Central memory CD8-positive, alpha-beta T cell (primary cell): ENCODE measurements around the gene MYB.

Experiments
- ATAC-seq: fragments of 150-1000 bp; cut with Tn5 transposase; replicated peaks from 2 replicates; pipeline ENCODE4 v1.10.0; 2022; ENCODE audit warnings: mild to moderate bottlenecking, moderate FRiP score, moderate number of reproducible peaks; ENCODE audit not compliant: poor library complexity, severe bottlenecking; ENCODE audit errors: extremely low read depth
- DNase-seq, 2 donors: peaks; one replicate each; pipeline ENCODE4 v3.0.0; 2021; ENCODE audit warnings: low spot score in 2 of 2
- H3K27ac Mint-ChIP-seq: one replicate; pipeline ENCODE4 v1.8.0; 2022; ENCODE audit warnings: low read depth, mild to moderate bottlenecking, moderate library complexity, mixed read lengths
- H3K27me3 Mint-ChIP-seq: one replicate; pipeline ENCODE4 v1.8.0; 2022; ENCODE audit warnings: mixed read lengths
- H3K36me3 Mint-ChIP-seq: one replicate; pipeline ENCODE4 v1.8.0; 2022; ENCODE audit warnings: mild to moderate bottlenecking, moderate library complexity, mixed read lengths; ENCODE audit not compliant: insufficient read depth
- H3K4me1 Mint-ChIP-seq: one replicate; pipeline ENCODE4 v1.8.0; 2022; ENCODE audit warnings: mixed read lengths
- H3K4me3 Mint-ChIP-seq: one replicate; pipeline ENCODE4 v1.8.0; 2022; ENCODE audit warnings: mild to moderate bottlenecking, moderate library complexity, mixed read lengths
- H3K9me3 Mint-ChIP-seq: one replicate; pipeline ENCODE4 v1.8.0; 2022; ENCODE audit warnings: mixed read lengths

Gene MYB

GRCh38 chr6:135256866-135257265, 75.8 kb downstream of the MYB start:
- Mint-ChIP-seq H3K36me3 (no peaks in the 10 kb centered on the region), H3K4me1 (no peaks in the 10 kb centered on the region), H3K27ac (no peak overlapping the region), H3K27me3 (peaks cover 19% of the 10 kb centered on the region), H3K9me3 (no peaks in the 10 kb centered on the region), H3K4me3 (no peak overlapping the region)
- DNase-seq = no peak
- no peak for ATAC-seq

- no peaks in the 10 kb centered on the region for H3K36me3 Mint-ChIP-seq
- H3K4me1 Mint-ChIP-seq = no peaks in the 10 kb centered on the region
- peaks cover 19% of the 10 kb centered on the region for H3K27me3 Mint-ChIP-seq
- ATAC-seq (no peak), DNase-seq (no peak)
- no peak overlapping the region for H3K27ac Mint-ChIP-seq
- no peaks in the 10 kb centered on the region for H3K9me3 Mint-ChIP-seq
- no peak overlapping the region for H3K4me3 Mint-ChIP-seq
Measured at GRCh38 chr6:135257631-135258405, 76.7 kb downstream of the MYB start.

GRCh38 chr6:135258970-135259369, 77.9 kb downstream of the MYB start:
- Mint-ChIP-seq H3K4me1 (no peaks in the 10 kb centered on the region), H3K9me3 (no peaks in the 10 kb centered on the region), H3K4me3 (no peak overlapping the region), H3K27me3 (peaks cover 19% of the 10 kb centered on the region), H3K27ac (no peak overlapping the region), H3K36me3 (no peaks in the 10 kb centered on the region)
- DNase-seq (no peak), ATAC-seq (no peak)

- no peaks in the 10 kb centered on the region for H3K9me3 Mint-ChIP-seq
- ATAC-seq = no peak
- no peaks in the 10 kb centered on the region for H3K4me1 Mint-ChIP-seq
- no peaks in the 10 kb centered on the region for H3K36me3 Mint-ChIP-seq
- no peak overlapping the region for H3K27ac Mint-ChIP-seq
- H3K27me3 Mint-ChIP-seq = peaks cover 16% of the 10 kb centered on the region
- DNase-seq = no peak
- no peak overlapping the region for H3K4me3 Mint-ChIP-seq
Measured at GRCh38 chr6:135260612-135261011, 79.5 kb downstream of the MYB start.

- H3K4me1 Mint-ChIP-seq = no peaks in the 10 kb centered on the region
- H3K4me3 Mint-ChIP-seq = no peak overlapping the region
- peaks cover 10% of the 10 kb centered on the region for H3K27me3 Mint-ChIP-seq
- DNase-seq (no peak), ATAC-seq (no peak)
- H3K9me3 Mint-ChIP-seq = no peaks in the 10 kb centered on the region
- H3K27ac Mint-ChIP-seq = no peak overlapping the region
- H3K36me3 Mint-ChIP-seq = no peaks in the 10 kb centered on the region
Measured at GRCh38 chr6:135261872-135262725, 81.0 kb downstream of the MYB start.

- Mint-ChIP-seq H3K27ac (no peak overlapping the region), H3K9me3 (no peaks in the 10 kb centered on the region), H3K4me3 (no peak overlapping the region), H3K4me1 (no peaks in the 10 kb centered on the region), H3K36me3 (no peaks in the 10 kb centered on the region), H3K27me3 (no peaks in the 10 kb centered on the region)
- DNase-seq (no peak), ATAC-seq (no peak)
Measured at GRCh38 chr6:135265278-135265677, 84.2 kb downstream of the MYB start.

- DNase-seq (no peak), ATAC-seq (no peak)
- Mint-ChIP-seq H3K36me3 (no peaks in the 10 kb centered on the region), H3K27me3 (no peaks in the 10 kb centered on the region), H3K9me3 (no peaks in the 10 kb centered on the region), H3K4me1 (no peaks in the 10 kb centered on the region), H3K27ac (no peak overlapping the region), H3K4me3 (no peak overlapping the region)
Measured at GRCh38 chr6:135266675-135267074, 85.6 kb downstream of the MYB start.

- DNase-seq (no peak), ATAC-seq (no peak)
- Mint-ChIP-seq H3K36me3 (no peaks in the 10 kb centered on the region), H3K4me1 (no peaks in the 10 kb centered on the region), H3K9me3 (no peaks in the 10 kb centered on the region), H3K27me3 (no peaks in the 10 kb centered on the region), H3K4me3 (no peak overlapping the region), H3K27ac (no peak overlapping the region)
Measured at GRCh38 chr6:135267085-135267484, 86.0 kb downstream of the MYB start.

- DNase-seq (no peak), ATAC-seq (no peak)
- no peaks in the 10 kb centered on the region for H3K27me3 Mint-ChIP-seq
- H3K4me3 Mint-ChIP-seq = no peak overlapping the region
- no peaks in the 10 kb centered on the region for H3K9me3 Mint-ChIP-seq
- no peak overlapping the region for H3K27ac Mint-ChIP-seq
- no peaks in the 10 kb centered on the region for H3K4me1 Mint-ChIP-seq
- H3K36me3 Mint-ChIP-seq = no peaks in the 10 kb centered on the region
Measured at GRCh38 chr6:135268263-135268662, 87.2 kb downstream of the MYB start.

- no peaks in the 10 kb centered on the region for H3K9me3 Mint-ChIP-seq
- no peak overlapping the region for H3K27ac Mint-ChIP-seq
- no peaks in the 10 kb centered on the region for H3K36me3 Mint-ChIP-seq
- H3K27me3 Mint-ChIP-seq = no peaks in the 10 kb centered on the region
- ATAC-seq (no peak), DNase-seq (no peak)
- no peaks in the 10 kb centered on the region for H3K4me1 Mint-ChIP-seq
- H3K4me3 Mint-ChIP-seq = no peak overlapping the region
Measured at GRCh38 chr6:135268740-135269139, 87.6 kb downstream of the MYB start.
